Measurements from ENCODE around the gene NHERF1. TPM values are rescaled to one million over a fixed set of nuclear protein-coding genes. Genes with fewer than 3 reads are reported as not detected.

NHERF1 gene
- total and polyA plus RNA-seq, 2 of the 13 experiments (the other 11 are each of a cell fraction or from before 2014, with no cell fraction given), result 169 to 269 TPM

GRCh38 chr17:74734256-74734655, 14.2 kb upstream of the NHERF1 start:
- BruUV-seq (replicated peaks), result no TSS peak
- in situ Hi-C loops (cut with HindIII; ENCODE audit: extremely low pct_ligation_motif_present, low pct_unique_long_range_greater_than_20kb), result no loop called here
- TF ChIP-seq, protein P1, sequence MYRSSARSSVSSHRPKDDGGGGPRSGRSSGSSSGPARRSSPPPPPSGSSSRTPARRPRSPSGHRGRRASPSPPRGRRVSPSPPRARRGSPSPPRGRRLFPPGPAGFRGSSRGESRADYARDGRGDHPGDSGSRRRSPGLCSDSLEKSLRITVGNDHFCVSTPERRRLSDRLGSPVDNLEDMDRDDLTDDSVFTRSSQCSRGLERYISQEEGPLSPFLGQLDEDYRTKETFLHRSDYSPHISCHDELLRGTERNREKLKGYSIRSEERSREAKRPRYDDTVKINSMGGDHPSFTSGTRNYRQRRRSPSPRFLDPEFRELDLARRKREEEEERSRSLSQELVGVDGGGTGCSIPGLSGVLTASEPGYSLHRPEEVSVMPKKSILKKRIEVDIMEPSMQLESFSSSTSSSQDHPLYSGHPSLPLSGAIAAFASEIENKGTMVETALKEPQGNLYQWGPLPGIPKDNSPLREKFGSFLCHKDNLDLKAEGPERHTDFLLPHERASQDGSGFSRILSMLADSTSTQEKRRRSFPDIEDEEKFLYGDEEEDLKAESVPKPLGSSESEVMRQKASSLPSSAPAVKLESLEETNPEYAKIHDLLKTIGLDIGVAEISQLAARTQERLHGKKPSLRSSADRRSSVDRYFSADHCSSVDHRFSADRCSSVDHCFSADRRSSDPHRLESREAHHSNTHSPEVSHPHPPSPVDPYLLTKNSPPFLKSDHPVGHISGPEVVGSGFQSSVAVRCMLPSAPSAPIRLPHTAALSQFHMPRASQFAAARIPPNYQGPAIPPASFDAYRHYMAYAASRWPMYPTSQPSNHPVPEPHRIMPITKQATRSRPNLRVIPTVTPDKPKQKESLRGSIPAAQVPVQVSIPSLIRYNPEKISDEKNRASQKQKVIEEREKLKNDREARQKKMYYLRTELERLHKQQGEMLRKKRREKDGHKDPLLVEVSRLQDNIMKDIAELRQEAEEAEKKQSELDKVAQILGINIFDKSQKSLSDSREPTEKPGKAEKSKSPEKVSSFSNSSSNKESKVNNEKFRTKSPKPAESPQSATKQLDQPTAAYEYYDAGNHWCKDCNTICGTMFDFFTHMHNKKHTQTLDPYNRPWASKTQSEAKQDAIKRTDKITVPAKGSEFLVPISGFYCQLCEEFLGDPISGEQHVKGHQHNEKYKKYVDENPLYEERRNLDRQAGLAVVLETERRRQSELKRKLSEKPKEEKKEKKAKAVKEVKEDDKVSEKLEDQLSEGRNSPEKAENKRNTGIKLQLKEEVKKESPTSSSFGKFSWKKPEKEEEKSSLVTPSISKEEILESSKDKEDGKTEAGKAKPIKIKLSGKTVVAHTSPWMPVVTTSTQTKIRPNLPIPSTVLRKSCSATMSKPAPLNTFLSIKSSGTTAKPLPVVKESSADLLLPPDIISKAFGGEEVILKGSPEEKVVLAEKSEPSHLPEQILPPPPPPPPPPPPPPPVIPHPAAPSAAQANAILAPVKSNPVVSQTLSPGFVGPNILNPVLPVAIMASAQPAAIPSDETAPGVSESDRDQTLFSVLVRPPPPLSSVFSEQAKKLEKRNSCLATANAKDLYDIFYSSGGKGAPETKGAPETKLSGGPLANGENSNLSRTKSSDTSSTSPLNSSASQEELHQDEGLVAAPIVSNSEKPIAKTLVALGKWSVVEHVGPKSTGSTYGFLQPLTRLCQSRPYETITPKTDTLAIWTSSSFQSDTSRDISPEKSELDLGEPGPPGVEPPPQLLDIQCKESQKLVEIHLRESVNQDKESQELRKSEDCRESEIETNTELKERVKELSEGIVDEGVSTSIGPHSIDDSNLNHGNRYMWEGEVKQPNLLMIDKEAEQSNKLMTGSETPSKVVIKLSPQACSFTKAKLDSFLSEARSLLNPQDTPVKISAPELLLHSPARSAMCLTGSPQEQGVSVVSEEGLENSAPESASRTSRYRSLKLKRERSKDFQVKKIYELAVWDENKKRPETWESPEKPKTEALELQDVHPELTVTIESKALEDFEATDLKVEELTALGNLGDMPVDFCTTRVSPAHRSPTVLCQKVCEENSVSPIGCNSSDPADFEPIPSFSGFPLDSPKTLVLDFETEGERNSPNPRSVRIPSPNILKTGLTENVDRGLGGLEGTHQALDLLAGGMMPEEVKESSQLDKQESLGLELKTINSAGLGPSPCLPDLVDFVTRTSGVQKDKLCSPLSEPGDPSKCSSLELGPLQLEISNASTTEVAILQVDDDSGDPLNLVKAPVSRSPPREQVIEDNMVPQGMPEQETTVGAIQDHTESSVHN (CRISPR knock-in tag; IDR thresholded peaks at IDR 0.05), result no peak
- TF ChIP-seq HNF4G (IDR thresholded peaks at IDR 0.05; ENCODE audit: borderline replicate concordance, low read depth, low read length) (no peak), HNF4G (CRISPR knock-in tag; IDR thresholded peaks at IDR 0.05; ENCODE audit: borderline replicate concordance, low read depth) (no peak), NFIC (IDR thresholded peaks at IDR 0.05; ENCODE audit: low read length) (no peak), SP1 (IDR thresholded peaks at IDR 0.05) (no peak), SP1 (CRISPR knock-in tag; IDR thresholded peaks at IDR 0.05) (no peak), BATF2 (CRISPR knock-in tag; IDR thresholded peaks at IDR 0.05) (no peak), ZNF614 (CRISPR knock-in tag; IDR thresholded peaks at IDR 0.05; ENCODE audit: borderline replicate concordance) (no peak), ZMYM4 (CRISPR knock-in tag; IDR thresholded peaks at IDR 0.05) (no peak), CEBPG (CRISPR knock-in tag; IDR thresholded peaks at IDR 0.05) (no peak), ZNF629 (CRISPR knock-in tag; conservative IDR thresholded peaks at IDR 0.05) (no peak), ZC3H4 (CRISPR knock-in tag; IDR thresholded peaks at IDR 0.05; ENCODE audit: borderline replicate concordance) (no peak), TEAD2 (CRISPR knock-in tag; IDR thresholded peaks at IDR 0.05) (no peak), ZNF383 (CRISPR knock-in tag; IDR thresholded peaks at IDR 0.05; ENCODE audit: borderline replicate concordance) (no peak), PRMT3 (CRISPR knock-in tag; IDR thresholded peaks at IDR 0.05; ENCODE audit: borderline replicate concordance, low read depth) (no peak)
- TF ChIP-seq, protein P2, sequence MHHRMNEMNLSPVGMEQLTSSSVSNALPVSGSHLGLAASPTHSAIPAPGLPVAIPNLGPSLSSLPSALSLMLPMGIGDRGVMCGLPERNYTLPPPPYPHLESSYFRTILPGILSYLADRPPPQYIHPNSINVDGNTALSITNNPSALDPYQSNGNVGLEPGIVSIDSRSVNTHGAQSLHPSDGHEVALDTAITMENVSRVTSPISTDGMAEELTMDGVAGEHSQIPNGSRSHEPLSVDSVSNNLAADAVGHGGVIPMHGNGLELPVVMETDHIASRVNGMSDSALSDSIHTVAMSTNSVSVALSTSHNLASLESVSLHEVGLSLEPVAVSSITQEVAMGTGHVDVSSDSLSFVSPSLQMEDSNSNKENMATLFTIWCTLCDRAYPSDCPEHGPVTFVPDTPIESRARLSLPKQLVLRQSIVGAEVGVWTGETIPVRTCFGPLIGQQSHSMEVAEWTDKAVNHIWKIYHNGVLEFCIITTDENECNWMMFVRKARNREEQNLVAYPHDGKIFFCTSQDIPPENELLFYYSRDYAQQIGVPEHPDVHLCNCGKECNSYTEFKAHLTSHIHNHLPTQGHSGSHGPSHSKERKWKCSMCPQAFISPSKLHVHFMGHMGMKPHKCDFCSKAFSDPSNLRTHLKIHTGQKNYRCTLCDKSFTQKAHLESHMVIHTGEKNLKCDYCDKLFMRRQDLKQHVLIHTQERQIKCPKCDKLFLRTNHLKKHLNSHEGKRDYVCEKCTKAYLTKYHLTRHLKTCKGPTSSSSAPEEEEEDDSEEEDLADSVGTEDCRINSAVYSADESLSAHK (CRISPR knock-in tag; IDR thresholded peaks at IDR 0.05; ENCODE audit: borderline replicate concordance), result no peak

More at GRCh38 chr17:74734256-74734655, 14.2 kb upstream of the NHERF1 start:
- Histone ChIP-seq H3K27me3 (ENCODE audit: control insufficient read depth in 1 of 2, insufficient read depth in 2 of 2, low read length in 2 of 2) (peaks cover 5 to 42% of the 10 kb centered on the region in 2 experiments; a peak in 4 of 5 replicates), H3K4me2 (ENCODE audit: low read depth, low read length) (no peak overlapping the region), H3K79me2 (ENCODE audit: insufficient read depth, low read length) (no peaks in the 10 kb centered on the region), H4K20me1 (ENCODE audit: insufficient read depth, low read length) (no peaks in the 10 kb centered on the region), H3K9me3 (ENCODE audit: low read length) (no peaks in the 10 kb centered on the region), H3K27ac (ENCODE audit: extremely low read length, insufficient read depth, low read length) (no peak overlapping the region), H3K36me3 (replicated peaks in 1 of 2; ENCODE audit: control insufficient read depth in 1 of 2, insufficient read depth in 2 of 2, low read length in 2 of 2) (no peaks in the 10 kb centered on the region), H3K4me1 (ENCODE audit: insufficient read depth, low read length) (peaks cover 35% of the 10 kb centered on the region), H3K4me3 (replicated peaks in 1 of 3; ENCODE audit: insufficient read depth in 1 of 3, low read depth in 2 of 3, low read length in 3 of 3) (no peak overlapping the region), H3K9ac (ENCODE audit: insufficient read depth, low read depth, low read length) (no peak overlapping the region), H2AFZ (ENCODE audit: low read length) (no peak overlapping the region)
- DNase-seq (ENCODE audit: low spot score) (no peak), FAIRE-seq (no peak), ATAC-seq (no peak)
- CTCF ChIA-PET (ENCODE audit: low intra/inter-chr PET ratio, low total read pairs), result no interaction called here
- intact Hi-C loops (cut with micrococcal nuclease; ENCODE audit: unreplicated experiment), result no loop called here
- POLR2A ChIA-PET, result interaction anchor here (5.6 kb wide), 1 partner anchor 18 kb away, joined by 221 read pairs; no protein-coding TSS in a partner anchor
- WGBS (ENCODE audit: low lambda C conversion rate), result 34% methylated on average over 3 of the region's 3 CpGs
